Mucosa of descending colon (tissue), 3 donors: ENCODE data around the gene TRIOBP. TPM values are rescaled to one million over a fixed set of nuclear protein-coding genes. Genes with fewer than 3 reads are reported as not detected.
"Not testable (repeated sequence)": the region's sequence is repeated elsewhere in the genome, so short reads cannot be mapped to it uniquely, and the experiment has no call there.

Experiments
- ATAC-seq: fragments of 200-7000 bp; cut with Tn5 transposase; one replicate; pipeline ENCODE4 v1.9.1; 2020; ENCODE audit warnings: mild to moderate bottlenecking, moderate library complexity
- DNase-seq, 3 donors: peaks; one replicate each; pipeline ENCODE4 v3.0.0-alpha.2; 2020
- H3K36me3 ChIP-seq: fragments of 200-600 bp; one replicate; pipeline ENCODE4 v1.8.0; 2021; ENCODE audit warnings: low read depth, mild to moderate bottlenecking
- H3K4me1 ChIP-seq: fragments of 200-600 bp; one replicate; pipeline ENCODE4 v1.8.0; 2021; ENCODE audit warnings: low read depth, mild to moderate bottlenecking
- H3K4me3 ChIP-seq: fragments of 200-600 bp; one replicate; pipeline ENCODE4 v1.8.0; 2021; ENCODE audit warnings: mild to moderate bottlenecking
- H3K9me3 ChIP-seq: fragments of 200-600 bp; one replicate; pipeline ENCODE4 v1.8.0; 2021; ENCODE audit warnings: mild to moderate bottlenecking
- intact Hi-C, 2 donors: fragments of 100-400 bp; cut with DNase I in 1 of 2; cut with micrococcal nuclease in 1 of 2; formaldehyde crosslinking; loops; one replicate each; pipeline versions ENCODE4 v1.11.0 to v1.11.1; 2022; cut with DNase I, micrococcal nuclease
- total RNA-seq, 3 donors: library from RNA; stranded (reverse); fragmentation: NEBNext Ultra II Directional in 2 of 3; extraction: Animal tissue kit (Norgen Biotek cat#: 25700) in 2 of 3; gene quantifications; one replicate each; pipeline versions ENCODE4 v1.2.1 to v1.2.4, GENCODE V29; 2021 to 2023
- TF ChIP-seq, protein P1 (sequence below): fragments of 200-600 bp; IDR thresholded peaks from one replicate; pipeline ENCODE4 v1.8.0; 2022; ENCODE audit warnings: antibody characterized with exemption, mild to moderate bottlenecking
- donor health status: DM: no; HTN: no; CAD: no; lungs with moderate emphysema.
- donor health status: DM: no; HTN: no; CAD: no.
- donor health status: DM: no; HTN: yes; CAD: no.

Gene TRIOBP
- total RNA-seq, 3 donors from 2014 or later: 78.2 to 107 (median 78.6) TPM

DNA sequence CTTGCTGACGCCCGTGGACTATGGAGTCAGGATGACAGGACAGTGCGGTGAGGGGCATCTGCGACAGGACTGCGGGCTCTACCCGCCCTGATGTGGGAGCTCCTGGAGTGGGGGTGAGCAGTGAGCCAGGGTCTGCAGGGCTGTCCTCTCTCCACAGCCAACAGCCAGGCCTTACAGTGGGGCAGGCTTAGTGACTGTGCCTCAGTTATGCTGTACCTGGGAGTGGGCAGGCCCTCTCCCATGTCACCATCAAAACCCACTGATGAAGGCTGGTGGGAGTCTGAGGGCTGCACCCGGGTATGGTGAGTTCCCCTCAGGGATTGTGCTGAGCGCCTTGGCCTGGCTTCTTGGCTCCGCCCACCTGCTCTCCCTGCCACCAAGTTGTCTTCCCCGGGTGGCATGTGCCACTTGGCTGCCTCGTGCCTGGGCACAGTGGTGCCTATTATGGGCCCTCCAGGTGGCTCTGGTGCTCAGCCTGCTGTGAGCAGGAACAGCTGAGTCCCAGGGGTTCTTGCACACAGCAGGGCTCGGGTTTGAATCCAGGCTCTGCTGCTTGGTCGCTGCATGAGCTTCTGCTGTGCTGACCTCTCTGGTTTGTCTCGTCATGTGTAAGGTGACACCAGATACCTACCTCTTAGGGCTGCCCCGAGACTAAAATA, 4.1 kb upstream of the TRIOBP start:
- ATAC-seq: no peak
- TF ChIP-seq, protein P1, sequence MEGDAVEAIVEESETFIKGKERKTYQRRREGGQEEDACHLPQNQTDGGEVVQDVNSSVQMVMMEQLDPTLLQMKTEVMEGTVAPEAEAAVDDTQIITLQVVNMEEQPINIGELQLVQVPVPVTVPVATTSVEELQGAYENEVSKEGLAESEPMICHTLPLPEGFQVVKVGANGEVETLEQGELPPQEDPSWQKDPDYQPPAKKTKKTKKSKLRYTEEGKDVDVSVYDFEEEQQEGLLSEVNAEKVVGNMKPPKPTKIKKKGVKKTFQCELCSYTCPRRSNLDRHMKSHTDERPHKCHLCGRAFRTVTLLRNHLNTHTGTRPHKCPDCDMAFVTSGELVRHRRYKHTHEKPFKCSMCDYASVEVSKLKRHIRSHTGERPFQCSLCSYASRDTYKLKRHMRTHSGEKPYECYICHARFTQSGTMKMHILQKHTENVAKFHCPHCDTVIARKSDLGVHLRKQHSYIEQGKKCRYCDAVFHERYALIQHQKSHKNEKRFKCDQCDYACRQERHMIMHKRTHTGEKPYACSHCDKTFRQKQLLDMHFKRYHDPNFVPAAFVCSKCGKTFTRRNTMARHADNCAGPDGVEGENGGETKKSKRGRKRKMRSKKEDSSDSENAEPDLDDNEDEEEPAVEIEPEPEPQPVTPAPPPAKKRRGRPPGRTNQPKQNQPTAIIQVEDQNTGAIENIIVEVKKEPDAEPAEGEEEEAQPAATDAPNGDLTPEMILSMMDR: no peak
- Histone ChIP-seq H3K36me3 (peaks cover 5% of the 10 kb centered on the region), H3K4me3 (no peak overlapping the region), H3K4me1 (peaks cover 23% of the 10 kb centered on the region), H3K9me3 (no peaks in the 10 kb centered on the region)
- intact Hi-C loops: no loop called here
- no peak for DNase-seq

DNA sequence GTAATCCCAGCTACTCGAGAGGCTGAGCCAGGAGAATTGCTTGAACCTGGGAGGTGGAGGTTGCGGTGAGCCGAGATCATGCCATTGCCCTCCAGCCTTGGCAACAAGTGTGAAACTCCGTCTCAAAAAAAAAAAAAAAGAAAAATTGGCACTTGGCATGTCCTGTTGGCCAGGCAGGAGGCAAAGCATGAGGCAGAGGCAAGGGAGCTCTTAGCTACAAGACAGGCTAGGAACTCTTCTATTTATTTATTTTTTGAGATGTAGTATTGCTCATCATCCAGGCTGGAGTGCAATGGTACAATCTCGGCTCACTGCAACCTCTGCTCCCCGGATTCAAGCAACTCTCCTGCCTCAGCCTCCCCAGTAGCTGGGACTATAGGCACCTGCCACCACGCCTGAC, 2.7 kb upstream of the TRIOBP start:
- H3K36me3 ChIP-seq, H3K9me3 ChIP-seq, intact Hi-C loops, H3K4me3 ChIP-seq, DNase-seq, ATAC-seq: not testable (repeated sequence)
- peaks cover 15% of the 10 kb centered on the region for H3K4me1 ChIP-seq

DNA sequence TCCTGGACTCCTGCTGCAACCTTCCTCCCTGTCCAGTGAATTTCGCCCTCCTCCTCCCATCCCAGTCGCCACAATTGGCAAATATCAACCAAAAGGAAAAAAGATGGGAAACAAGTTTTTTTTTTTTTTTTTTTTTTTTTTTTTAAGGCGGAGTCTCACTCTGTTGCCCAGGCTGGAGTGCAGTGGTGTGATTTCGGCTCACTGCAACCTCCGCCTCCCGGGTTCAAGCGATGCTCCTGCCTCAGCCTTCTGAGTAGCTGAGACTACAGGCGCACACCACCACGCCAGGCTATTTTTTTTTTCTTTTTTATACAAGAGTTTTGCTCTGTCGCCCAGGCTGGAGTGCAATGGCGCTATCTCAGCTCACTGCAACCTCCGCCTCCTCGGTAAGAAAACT, 590 bp upstream of the TRIOBP start:
- H3K4me3 ChIP-seq, ATAC-seq, intact Hi-C loops, H3K9me3 ChIP-seq, DNase-seq, H3K36me3 ChIP-seq: not testable (repeated sequence)
- peaks cover 14% of the 10 kb centered on the region for H3K4me1 ChIP-seq

DNA sequence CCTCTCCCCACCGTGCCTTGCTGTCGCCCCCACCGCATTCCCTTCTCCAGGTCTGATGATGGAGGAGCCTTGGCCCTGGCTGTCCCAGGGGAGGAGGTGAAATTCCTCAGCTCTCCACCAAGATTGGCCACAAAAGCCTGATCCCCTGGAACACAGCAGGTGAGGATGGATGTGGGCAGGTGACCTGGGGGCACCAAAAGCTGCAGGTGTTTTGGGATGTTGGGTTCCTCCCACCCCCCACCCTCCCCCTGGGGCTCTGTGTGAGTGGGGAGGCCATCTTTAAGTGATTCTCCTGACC, 639 bp downstream of the TRIOBP start:
- Histone ChIP-seq H3K9me3 (no peaks in the 10 kb centered on the region), H3K36me3 (no peaks in the 10 kb centered on the region), H3K4me1 (peaks cover 14% of the 10 kb centered on the region), H3K4me3 (no peak overlapping the region)
- TF ChIP-seq, protein P1: no peak
- ATAC-seq (no peak), DNase-seq (no peak)
- intact Hi-C loops: no loop called here

DNA sequence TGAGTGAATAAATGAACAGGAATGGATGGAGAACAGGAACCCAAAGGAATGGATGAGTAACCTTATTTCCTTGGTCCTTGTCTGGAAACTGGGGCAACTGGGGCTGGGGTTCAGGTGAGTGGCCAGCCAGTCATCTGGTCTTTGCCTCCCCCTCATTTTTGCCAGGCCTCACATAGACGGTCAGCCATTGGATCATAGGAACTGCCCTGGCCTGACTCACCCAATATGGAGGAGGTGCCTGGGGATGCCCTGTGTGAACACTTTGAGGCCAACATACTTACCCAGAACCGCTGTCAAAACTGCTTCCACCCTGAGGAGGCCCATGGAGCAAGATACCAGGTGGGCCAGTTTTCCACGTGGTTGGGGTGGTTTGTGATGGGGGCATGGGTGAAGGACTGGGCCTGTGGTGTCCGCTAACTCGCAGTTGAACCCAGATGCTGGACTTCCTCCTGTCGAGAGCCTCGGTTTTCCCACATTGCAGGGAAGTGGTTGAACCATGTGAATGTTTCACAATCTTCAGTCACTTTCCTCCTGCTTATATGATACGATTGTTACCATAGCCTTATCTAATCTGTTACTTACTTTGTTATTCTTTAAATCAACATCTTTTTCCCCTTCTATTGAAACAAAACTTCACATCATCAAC, 4.4 kb downstream of the TRIOBP start:
- DNase-seq: no peak
- Histone ChIP-seq H3K4me3 (no peak overlapping the region), H3K9me3 (no peaks in the 10 kb centered on the region), H3K36me3 (no peaks in the 10 kb centered on the region), H3K4me1 (peaks cover 10% of the 10 kb centered on the region)
- TF ChIP-seq, protein P1: no peak
- intact Hi-C loops: no loop called here
- peak; percentile 17 for ATAC-seq

DNA sequence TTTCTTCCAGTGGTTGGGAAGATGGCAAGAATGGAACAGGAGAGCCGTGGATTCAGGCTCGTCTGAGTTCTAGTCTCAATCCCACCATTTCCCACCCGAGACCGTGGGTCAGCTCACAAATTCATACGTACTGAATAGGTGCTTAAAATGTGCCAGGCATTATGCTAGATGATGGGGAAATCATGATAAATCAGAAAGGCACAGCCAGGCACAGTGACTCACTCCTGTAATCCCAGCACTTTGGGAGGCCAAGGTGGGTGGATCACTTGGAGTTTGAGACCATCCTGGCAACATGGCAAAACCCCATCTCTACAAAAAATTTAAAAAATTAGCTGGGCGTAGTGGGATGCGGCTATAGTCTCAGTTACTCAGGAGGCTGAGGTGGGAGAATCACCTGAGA, 7.1 kb downstream of the TRIOBP start:
- intact Hi-C loops: no loop called here
- TF ChIP-seq, protein P1: no peak
- H3K9me3 ChIP-seq: no peaks in the 10 kb centered on the region
- no peak overlapping the region for H3K4me3 ChIP-seq
- H3K4me1 ChIP-seq: no peaks in the 10 kb centered on the region
- DNase-seq (no peak), ATAC-seq (no peak)
- H3K36me3 ChIP-seq: no peaks in the 10 kb centered on the region

DNA sequence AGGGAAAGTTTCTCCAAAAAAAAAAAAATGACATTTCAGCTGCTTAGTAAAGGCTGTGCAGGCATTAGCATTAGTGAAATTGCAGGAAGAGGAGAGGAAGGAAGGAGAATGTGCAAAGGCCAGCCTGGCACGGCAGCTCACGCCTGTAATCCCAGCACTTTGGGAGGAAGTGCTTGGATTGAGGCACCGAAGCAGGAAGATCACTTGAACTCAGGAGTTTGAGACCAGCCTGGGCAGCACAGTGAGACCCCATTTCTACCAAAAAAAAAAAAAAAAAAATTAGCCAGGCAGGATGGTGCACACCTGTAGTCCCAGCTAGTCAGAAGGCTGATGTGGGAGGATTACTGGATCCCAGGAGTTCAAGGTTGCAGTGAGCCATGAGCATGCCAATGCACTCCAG, 7.8 kb downstream of the TRIOBP start:
- intact Hi-C loops: no loop called here
- ATAC-seq: no peak
- TF ChIP-seq, protein P1: no peak
- no peak overlapping the region for H3K4me3 ChIP-seq
- no peak for DNase-seq
- no peaks in the 10 kb centered on the region for H3K4me1 ChIP-seq
- no peaks in the 10 kb centered on the region for H3K9me3 ChIP-seq
- H3K36me3 ChIP-seq: no peaks in the 10 kb centered on the region
